Left cardiac atrium (tissue), 4 donors: ENCODE data around the gene ZBTB4. TPM values are rescaled to one million over a fixed set of nuclear protein-coding genes. Genes with fewer than 3 reads are reported as not detected.

Experiments used
- ATAC-seq, 2 donors: fragments of 200-7000 bp; cut with Tn5 transposase; one replicate each; pipeline ENCODE4 v1.9.1; 2020; ENCODE audit warnings: mild to moderate bottlenecking in 2 of 2, moderate library complexity in 2 of 2
- DNase-seq: peaks from one replicate; pipeline ENCODE4 v3.0.0-alpha.2; 2020
- intact Hi-C, 2 donors: fragments of 100-400 bp; cut with DNase I; formaldehyde crosslinking; loops; one replicate each; pipeline versions ENCODE4 v1.14.1 to v1.15.1; 2022 to 2023
- total RNA-seq, 2 donors: library from RNA; stranded (reverse); fragmentation: NEBNext Ultra II Directional; extraction: Animal tissue kit (Norgen Biotek cat#: 25700); gene quantifications; one replicate each; pipeline ENCODE4 v1.2.1, GENCODE V29; 2021
- donor health status: DM: no; HTN: yes; CAD: no.
- donor health status: DM: no; HTN: yes; CAD: no; lungs with severe emphysema.
- donor health status: DM: yes; HTN: yes; CAD: no.
- donor health status: Dilated cardiomyopathy.

Gene ZBTB4
- total RNA-seq, 2 donors from 2014 or later, result 62.1 to 62.2 TPM

DNA sequence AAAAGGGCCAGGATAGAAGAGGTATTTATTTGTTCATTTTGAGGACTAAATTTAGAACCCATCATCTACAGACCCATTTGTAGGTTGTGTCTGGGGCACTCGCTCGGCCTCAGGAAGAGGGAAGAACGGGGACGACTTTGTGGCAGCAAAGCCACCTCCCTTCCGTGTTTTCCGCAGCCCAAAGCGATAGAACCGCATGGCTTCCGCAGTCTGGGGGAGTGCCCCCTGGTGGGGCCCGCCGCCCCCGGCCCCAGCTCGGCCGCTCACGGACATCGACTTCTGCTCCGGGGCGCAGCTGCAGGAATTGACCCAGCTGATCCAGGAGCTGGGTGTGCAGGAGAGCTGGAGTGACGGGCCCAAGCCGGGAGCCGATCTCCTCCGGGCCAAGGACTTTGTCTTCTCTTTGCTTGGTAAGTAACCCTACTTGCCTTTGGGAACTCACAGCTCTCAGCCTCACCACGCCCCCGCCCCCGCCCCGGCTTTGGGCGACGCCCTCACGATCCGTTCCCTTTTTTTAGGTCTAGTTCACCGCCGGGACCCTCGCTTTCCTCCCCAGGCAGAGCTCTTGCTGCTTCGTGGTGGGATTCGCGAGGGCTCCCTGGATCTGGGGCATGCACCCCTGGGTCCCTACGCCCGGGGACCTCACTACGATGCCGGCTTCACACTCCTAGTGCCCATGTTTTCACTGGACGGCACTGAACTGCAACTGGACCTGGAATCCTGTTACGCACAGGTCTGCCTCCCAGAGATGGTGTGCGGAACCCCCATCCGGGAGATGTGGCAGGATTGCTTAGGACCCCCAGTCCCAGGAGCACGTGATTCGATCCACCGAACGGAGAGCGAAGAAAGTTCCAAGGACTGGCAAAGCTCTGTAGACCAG lies 43.5 kb downstream of the ZBTB4 start:
- peak in 1 of 2 donors; percentile 5 for ATAC-seq
- intact Hi-C loops, result loop anchor here (2.0 to 10.0 kb wide), 5 partner anchors 31 to 129 kb away; partner anchors contain the start of genes SENP3 (in 2 of the 2), TMEM256 (in 1 of the 2) and TMEM95 (in 1 of the 2)
- peak; percentile 47 for DNase-seq

DNA sequence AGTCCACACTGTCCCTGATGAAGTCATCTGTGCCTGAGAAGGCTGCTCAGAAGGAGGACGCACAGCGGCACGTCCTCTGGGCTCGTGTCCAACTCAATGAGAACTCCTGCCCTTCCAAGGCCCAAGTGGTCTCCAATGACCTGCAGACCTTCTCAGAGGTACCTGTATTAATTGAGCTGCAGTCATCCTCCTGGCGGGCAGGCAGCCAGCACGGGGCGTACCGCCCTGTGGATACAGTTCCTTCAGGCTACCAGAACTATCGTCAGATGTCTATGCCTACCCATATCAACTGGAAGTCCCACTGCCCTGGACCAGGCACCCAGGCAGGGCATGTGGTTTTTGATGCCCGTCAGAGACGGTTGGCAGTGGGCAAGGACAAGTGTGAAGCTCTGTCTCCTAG lies 47.1 kb downstream of the ZBTB4 start:
- DNase-seq (no peak), ATAC-seq (no peak)
- intact Hi-C loops, result loop anchor here in 1 of 2 donors (10.0 kb wide), 1 partner anchor 133 kb away; the partner anchor contains the start of gene SENP3

DNA sequence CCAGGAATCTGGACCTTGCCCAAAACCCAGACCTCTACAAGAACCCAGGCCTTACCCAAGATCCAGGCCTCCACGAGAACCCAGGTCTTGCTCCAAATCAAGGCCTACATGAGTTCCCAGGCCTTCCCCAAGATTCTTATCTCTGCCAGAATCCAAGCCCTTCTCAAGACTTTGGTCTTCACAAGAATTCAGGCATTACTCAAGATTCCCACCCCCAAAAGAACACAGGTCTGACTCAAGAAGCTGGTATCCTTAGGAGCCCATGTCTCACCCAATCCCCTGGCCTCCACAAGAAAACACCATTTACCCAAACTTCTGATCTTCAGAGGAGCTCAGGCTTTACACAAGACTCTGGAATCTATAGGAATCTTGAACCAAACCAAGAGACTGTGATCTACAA lies 48.2 kb downstream of the ZBTB4 start:
- intact Hi-C loops, result loop anchor here in 1 of 2 donors (10.0 kb wide), 1 partner anchor 134 kb away; the partner anchor contains the start of gene SENP3
- no peak for DNase-seq
- ATAC-seq, result no peak

DNA sequence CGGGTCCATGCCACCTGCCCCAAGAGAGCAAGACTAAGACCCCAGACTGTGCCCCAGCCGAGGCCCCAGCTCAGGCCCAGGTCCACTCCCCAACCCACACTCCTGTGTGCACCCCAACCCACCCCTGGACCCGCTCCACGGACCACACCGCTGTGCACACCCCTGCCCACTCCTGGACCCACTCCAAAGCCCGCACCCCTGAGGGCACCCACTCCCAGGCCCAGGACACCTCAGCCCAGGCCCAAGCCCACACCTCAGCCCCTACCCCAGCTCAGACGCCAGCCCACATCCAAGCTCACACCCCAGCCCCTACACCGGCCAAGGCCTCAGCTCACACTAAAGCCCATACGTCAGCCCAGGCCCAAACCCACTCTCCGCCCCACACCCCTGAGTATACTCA lies 49.7 kb downstream of the ZBTB4 start:
- DNase-seq (no peak), ATAC-seq (peak in 1 of 2 donors; percentile 5)
- intact Hi-C loops, result loop anchor here (5.0 to 10.0 kb wide), 2 partner anchors 62 to 135 kb away; partner anchors contain the start of gene SENP3 (in 1 of the 2)

DNA sequence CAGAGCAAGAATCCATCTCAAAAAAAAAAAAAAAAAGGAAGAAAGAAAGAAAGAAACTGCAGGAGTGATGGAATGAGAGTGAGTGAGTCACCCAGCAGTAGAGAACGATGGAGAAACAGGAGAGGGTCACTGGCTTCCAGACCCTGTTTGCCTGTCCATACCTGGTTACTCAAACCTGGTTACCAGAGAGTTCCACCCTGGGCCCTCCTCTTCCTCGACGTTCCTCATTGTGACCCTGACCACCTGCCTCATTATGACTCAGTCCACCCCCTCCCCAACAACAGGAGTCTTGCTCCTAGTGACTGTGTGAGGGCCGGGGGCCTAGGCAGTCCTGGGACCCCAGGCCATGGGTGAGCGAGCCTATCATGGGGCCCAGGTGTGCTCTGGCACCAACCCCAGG lies 50.9 kb downstream of the ZBTB4 start, which contains the start of gene SPEM3:
Gene SPEM3 (plus strand): TSS at position 301 of the 400 bp plus-strand sequence. CDS start 46 bp downstream, at position 347.
- no peak for ATAC-seq
- no peak for DNase-seq
- intact Hi-C loops, result loop anchor here in 1 of 2 donors (5.0 kb wide), 1 partner anchor 61 kb away; no protein-coding TSS in a partner anchor

DNA sequence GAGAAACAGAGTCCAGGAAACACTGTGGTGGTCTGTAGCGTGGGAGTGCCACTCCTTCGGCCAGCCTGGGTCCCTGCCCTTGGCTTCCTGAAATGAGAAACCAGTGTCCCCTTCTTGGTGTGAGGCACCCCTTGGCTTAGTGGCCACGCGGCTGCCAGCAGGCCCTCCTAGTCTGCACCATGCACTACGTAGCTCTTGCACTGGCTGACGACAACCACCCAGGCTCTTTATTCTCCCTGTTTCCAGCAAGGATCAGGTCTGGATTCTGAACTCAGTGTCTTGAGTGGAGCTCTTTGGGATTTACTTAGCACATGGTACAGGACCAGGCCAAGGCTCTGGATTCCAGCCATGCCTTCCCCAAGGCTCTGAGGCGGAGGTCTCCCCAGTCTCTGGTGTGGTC lies 51.9 kb downstream of the ZBTB4 start:
- no peak for ATAC-seq
- intact Hi-C loops, result loop anchor here in 1 of 2 donors (5.0 kb wide), 1 partner anchor 60 kb away; no protein-coding TSS in a partner anchor
- DNase-seq, result no peak

DNA sequence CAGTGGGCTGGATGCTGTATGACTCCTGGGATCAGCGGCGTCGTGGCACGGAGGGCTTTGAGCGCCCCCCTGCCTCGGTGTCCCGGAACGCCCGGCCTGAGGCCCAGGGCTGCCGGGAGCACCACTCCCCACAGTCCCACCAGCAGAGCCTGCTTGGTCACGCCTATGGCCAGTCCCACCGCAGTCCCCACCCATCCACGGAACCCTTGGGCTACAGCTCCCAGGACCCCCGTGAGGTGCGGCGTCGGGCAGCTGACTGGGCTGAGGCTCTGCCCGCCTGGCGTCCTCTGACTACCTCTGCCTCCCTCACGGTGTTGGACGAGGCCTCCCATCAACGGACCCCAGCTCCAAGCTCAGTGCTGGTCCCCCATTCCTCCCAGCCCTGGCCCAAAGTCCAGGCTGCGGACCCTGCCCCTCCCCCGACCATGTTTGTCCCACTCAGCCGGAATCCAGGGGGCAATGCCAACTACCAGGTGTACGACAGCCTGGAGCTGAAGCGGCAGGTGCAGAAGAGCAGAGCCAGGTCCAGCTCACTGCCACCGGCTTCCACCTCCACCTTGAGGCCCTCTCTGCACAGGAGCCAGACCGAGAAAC lies 52.4 kb downstream of the ZBTB4 start:
- intact Hi-C loops, result loop anchor here in 1 of 2 donors (5.0 kb wide), 1 partner anchor 60 kb away; no protein-coding TSS in a partner anchor
- no peak for DNase-seq
- ATAC-seq, result peak in 1 of 2 donors; percentile 18

DNA sequence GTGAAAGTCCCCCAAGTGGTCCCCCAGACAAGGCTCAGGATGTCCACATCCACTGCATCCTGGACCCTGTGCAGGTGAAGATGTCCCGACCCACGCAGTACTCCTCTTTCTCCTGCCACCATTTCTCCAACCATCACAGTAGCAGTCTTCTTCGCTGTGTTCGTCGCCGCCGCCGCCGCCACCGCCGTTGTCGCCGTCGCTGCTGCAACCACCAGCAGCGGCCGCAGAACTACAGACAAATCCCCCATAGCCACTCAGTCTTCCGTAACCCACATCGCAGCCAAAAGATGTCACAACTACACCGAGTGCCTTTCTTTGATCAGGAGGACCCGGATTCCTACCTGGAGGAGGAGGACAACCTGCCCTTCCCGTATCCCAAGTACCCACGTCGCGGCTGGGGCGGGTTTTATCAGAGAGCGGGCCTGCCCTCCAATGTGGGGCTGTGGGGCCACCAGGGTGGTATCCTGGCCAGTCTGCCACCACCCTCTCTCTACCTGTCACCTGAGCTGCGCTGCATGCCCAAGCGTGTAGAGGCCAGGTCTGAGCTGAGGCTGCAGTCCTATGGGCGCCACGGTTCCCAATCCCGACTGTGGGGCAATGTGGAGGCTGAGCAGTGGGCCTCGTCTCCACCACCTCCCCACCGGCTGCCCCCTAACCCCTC lies 53.1 kb downstream of the ZBTB4 start:
- ATAC-seq, result no peak
- DNase-seq, result no peak

DNA sequence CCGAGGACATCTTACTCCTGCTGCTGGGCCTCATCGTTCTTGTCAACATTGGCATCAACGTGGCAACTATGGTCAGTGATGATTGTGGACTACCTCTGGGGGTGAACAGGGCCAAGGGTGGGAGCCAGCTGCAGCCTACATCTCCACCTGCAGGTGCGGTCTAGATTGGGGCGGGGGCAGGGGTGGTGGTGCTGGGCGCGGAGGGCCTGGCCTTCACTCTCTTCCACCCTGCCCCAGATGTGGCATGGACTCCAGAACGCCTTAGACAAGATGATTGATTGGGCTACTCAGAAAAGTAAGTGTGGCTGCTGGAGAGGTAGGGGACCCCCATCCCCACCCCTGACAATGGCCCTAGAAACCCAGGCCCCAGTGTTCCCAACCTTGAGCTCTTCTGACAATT lies 53.7 kb downstream of the ZBTB4 start:
- intact Hi-C loops, result loop anchor here in 1 of 2 donors (5.0 kb wide), 1 partner anchor 58 kb away; no protein-coding TSS in a partner anchor
- no peak for DNase-seq
- no peak for ATAC-seq

More for the DNA sequence above, 53.1 kb downstream of the ZBTB4 start:
- intact Hi-C loops, result loop anchor here in 1 of 2 donors (5.0 kb wide), 1 partner anchor 59 kb away; no protein-coding TSS in a partner anchor

DNA sequence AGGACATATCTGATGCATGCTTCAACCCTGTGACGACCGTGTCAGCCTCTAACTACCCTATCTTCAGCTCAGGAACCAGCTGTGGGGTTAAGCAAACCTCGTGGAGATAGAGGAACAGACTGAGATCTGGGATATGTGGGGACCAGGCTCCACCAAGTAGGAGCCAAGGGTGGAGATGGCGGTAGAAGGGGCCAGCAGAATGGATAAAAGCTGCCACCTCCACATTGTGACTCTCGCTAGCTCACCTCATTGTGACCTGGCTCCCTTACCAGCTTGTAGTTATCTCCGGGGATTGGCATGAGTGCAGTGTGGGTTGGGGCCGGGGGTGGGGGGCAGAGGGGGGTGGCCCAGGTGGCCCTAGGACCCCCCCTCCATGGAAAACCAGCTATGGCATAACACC lies 54.1 kb downstream of the ZBTB4 start, which contains the start of gene SPEM2:
Gene SPEM2 (plus strand): TSS at position 301 of the 400 bp plus-strand sequence. CDS start 73 bp downstream, at position 374.
- intact Hi-C loops, result loop anchor here in 1 of 2 donors (5.0 kb wide), 1 partner anchor 58 kb away; no protein-coding TSS in a partner anchor
- DNase-seq (no peak), ATAC-seq (no peak)

DNA sequence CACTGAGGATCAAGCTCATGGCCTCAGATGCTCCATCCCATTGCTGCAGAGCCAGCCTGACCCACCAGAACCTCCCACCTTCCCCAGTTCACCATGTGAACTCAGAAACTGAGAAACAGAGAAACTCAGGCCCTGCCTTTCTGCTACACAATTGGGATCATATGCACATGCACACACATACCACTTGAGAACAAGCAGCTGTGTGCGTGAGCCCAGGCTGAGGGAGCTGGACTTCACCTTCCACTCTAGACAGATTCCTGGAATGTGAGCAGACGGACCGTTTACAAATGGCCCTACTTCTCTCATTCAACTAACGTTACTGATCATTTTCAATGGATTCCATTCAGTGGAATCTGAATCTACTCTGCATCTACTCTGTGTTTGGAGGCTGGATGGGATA lies 55.8 kb downstream of the ZBTB4 start:
- no peak for DNase-seq
- intact Hi-C loops, result no loop called here
- ATAC-seq, result no peak

DNA sequence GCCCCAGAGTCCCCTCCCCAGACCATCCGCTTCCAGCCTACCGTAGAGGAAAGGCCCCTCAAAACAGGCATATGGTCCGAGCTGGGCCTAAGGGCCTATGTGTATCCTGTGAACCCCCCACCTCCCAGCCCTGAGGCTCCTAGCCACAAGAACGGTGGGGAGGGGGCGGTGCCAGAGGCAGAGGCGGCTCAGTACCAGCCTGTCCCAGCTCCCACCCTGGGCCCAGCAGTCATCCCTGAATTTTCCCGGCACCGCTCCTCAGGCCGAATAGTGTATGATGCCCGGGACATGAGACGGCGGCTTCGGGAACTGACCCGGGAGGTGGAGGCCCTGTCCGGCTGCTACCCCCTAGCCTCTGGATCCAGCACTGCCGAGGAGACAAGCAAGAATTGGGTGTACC lies 58.2 kb downstream of the ZBTB4 start:
- intact Hi-C loops, result no loop called here
- DNase-seq, result no peak
- ATAC-seq, result no peak

DNA sequence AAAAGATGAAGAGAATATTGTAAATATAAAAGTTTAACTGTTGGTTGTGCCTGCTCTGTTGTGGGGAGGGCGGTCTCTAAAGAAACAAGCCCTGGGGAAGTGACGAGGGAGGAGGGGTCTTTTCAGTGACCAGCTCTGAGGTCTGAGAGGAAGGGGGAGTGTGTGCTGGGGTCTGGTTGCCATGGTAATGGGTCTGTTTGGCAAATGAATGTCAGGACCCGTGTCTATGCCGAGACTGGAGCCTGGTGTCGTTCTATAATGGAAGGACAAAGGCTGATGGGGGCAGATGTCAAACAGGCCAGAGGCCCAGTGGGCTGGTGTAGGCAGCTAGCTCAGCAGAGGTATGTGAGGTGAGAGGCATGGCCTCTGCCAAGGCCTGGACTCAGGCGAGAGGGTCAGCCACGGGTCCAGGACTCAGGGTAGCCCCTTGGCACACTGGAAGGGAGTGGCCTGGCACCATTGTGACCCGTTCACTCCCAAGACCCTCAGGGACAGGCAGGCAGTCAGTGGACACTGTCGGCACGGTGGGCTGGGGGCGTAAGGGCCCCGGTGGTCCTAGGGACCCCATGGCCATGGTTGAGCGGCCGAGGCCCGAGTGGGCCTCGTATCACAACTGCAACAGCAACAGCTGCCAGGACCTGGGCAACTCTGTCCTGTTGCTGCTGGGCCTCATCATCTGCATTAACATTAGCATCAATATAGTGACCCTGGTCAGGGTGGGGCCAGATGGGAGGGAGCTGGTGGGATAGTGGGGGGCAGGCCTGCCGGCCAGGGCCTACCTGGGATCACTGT lies 59.4 kb downstream of the ZBTB4 start, which contains the start of gene SPEM1:
Gene SPEM1 (plus strand): TSS at position 506 of the 792 bp plus-strand sequence. CDS start 61 bp downstream, at position 567.
- intact Hi-C loops, result no loop called here
- DNase-seq (no peak), ATAC-seq (no peak)

DNA sequence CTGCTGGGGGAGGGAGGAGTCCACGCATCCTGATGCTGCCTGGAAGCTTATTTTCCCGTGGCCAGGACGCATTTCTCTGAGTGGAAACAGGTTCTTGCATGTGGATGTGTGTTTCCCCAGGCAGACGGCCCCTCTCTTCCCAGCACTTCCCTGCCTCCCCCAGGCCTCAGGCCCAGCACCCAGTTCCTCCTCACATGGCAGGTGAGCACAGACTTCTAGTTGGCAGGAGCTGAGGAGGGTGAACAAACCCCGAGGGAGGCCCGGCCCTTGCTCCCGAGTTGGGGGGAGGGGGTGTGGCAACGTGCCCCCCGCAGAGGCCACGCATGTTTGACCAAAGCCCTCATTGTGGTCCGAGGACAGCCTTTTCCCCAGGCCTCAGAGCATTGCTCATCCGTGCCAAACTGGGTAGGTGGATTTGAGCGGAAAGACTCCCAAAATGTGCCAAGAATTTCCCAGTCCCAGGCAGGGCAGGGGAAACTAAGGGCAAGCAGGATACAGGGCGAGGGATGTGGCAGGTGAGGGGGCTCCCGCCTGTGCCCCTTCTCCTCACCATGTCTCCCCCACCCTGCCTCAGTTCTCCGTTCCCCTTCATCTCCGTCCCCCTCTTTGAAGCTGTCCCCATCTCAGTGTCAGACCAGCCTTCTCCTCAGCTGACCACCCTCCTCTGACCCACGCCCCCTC lies 60.8 kb downstream of the ZBTB4 start:
- intact Hi-C loops, result no loop called here
- no peak for DNase-seq
- no peak for ATAC-seq

DNA sequence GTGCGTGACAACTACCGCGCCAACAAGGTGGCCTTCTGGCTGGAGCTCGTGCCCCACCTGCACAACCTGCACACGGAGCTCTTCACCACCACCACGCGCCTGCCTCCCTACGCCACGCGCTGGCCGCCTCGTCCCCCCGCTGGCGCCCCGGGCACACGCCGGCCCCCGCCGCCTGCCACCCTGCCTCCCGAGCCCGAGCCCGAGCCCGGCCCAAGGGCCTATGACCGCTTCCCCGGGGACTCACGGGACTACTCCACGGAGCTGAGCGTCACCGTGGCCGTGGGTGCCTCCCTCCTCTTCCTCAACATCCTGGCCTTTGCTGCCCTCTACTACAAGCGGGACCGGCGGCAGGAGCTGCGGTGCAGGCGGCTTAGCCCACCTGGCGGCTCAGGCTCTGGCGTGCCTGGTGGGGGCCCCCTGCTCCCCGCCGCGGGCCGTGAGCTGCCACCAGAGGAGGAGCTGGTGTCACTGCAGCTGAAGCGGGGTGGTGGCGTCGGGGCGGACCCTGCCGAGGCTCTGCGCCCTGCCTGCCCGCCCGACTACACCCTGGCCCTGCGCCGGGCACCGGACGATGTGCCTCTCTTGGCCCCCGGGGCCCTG lies 62.3 kb downstream of the ZBTB4 start:
- ATAC-seq (no peak), DNase-seq (no peak)
- intact Hi-C loops, result no loop called here

DNA sequence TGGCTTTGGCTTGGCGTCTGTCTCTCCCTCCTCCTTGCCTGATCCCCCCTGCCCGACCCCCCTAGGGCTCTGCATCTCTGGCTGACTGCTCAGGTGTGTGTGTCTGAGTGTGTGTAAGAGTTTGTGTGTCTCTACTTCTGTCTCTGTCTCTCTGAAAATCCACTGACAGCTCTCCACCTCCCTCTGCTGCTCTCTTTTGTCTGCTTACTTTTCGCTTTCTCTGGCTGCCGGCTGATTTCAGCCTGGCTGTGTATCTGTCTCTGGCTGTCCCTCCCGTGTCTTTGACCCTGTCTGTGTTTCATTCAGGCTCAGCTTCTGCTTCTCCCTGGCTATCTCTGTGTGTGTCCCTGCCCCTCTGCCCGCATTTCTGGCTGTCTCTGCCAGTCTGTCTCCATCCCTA lies 63.1 kb downstream of the ZBTB4 start:
- intact Hi-C loops, result no loop called here
- no peak for ATAC-seq
- DNase-seq, result no peak

DNA sequence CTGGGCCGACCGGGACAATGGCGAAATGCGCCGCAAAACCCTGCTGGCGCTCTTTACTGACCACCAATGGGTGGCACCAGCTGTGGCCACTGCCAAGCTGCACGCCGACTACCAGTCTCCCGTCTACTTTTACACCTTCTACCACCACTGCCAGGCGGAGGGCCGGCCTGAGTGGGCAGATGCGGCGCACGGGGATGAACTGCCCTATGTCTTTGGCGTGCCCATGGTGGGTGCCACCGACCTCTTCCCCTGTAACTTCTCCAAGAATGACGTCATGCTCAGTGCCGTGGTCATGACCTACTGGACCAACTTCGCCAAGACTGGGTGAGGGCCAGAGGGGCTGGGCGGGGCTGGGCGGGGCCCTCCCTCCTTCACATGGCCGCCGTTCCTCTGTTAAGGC lies 63.6 kb downstream of the ZBTB4 start:
- ATAC-seq, result no peak
- no peak for DNase-seq
- intact Hi-C loops, result no loop called here
